SJSA1 (cell line): ENCODE data around the gene NCOA5. TPM values are rescaled to one million over a fixed set of nuclear protein-coding genes. Genes with fewer than 3 reads are reported as not detected.
"Not testable (repeated sequence)": the region's sequence is repeated elsewhere in the genome, so short reads cannot be mapped to it uniquely, and the experiment has no call there.

ENCODE experiments used
- DNase-seq, 2 experiments: peaks; one replicate each; pipeline ENCODE4 v3.0.0-alpha.2; 2015 to 2020; ENCODE audit warnings: low spot score in 2 of 2, low read depth in 1 of 2
- H3K27ac ChIP-seq: fragments of 250-450 bp; sonication (Bioruptor Pico); 2 replicates; pipeline ENCODE4 v1.5.1; 2020; ENCODE audit warnings: mild to moderate bottlenecking, moderate library complexity
- H3K27me3 ChIP-seq: fragments of 250-450 bp; sonication (Bioruptor Pico); replicated peaks from 2 replicates; pipeline ENCODE4 v1.5.1; 2020; ENCODE audit warnings: mild to moderate bottlenecking, moderate library complexity
- H3K36me3 ChIP-seq: fragments of 250-450 bp; sonication (Bioruptor Pico); 2 replicates; pipeline ENCODE4 v1.5.1; 2020; ENCODE audit warnings: mild to moderate bottlenecking
- H3K4me1 ChIP-seq: fragments of 250-450 bp; sonication (Bioruptor Pico); replicated peaks from 2 replicates; pipeline ENCODE4 v1.6.1; 2021; ENCODE audit warnings: mild to moderate bottlenecking
- H3K4me3 ChIP-seq: fragments of 250-450 bp; sonication (Bioruptor Pico); 2 replicates; pipeline ENCODE4 v1.5.1; 2020; ENCODE audit warnings: mild to moderate bottlenecking
- H3K9me3 ChIP-seq: fragments of 250-450 bp; sonication (Bioruptor Pico); replicated peaks from 2 replicates; pipeline ENCODE4 v1.5.1; 2020; ENCODE audit warnings: mild to moderate bottlenecking
- total RNA-seq: library from RNA; depleted of rRNA; stranded (reverse); fragments of >200 nt; shearing (Covaris generic); gene quantifications from 2 replicates; pipeline ENCODE4 v1.2.3, GENCODE V29; 2014

The NCOA5 gene
- total RNA-seq, 1 experiment from 2014 or later: 25.8 TPM

DNA sequence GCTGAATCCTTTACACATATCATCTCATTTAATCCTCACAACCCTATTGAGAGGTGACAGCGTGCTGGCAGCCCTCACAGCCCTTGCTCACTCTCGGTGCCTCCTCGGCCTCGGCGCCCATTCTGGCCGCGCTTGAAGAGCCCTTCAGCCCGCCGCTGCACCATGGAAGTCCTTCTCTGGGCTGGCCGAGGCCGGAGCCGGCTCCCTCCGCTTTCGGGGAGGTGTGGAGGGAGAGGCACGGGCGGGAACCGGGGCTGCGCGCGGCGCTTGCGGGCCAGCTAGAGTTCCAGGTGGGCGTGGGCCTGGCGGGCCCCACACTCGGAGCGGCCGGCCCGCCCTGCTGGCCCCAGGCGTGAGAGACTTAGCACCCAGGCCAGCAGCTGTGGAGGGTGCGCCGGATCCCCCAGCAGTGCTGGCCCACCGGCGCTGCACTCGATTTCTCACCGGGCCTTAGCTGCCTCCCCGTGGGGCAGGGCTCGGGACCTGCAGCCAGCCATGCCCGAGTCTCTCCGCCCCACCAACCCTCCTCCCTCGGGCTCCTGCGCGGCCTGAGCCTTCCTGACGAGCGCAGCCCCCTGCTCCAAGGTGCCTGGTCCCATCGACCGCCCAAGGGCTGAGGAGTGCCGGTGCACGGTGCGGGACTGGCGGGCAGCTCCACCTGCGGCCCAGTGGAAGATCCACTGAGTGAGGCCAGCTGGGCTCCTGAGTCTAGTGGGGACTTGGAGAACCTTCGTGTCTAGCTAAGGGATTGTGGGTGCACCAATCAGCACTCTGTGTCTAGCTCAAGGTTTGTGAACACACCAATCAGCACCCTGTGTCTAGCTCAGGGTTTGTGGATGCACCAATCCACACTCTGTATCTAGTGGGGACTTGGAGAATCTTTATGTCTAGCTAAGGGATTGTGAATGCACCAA lies 2.1 kb upstream of the NCOA5 start:
- H3K4me1 ChIP-seq, H3K27me3 ChIP-seq, H3K27ac ChIP-seq, H3K4me3 ChIP-seq, H3K9me3 ChIP-seq, H3K36me3 ChIP-seq, DNase-seq: not testable (repeated sequence)

DNA sequence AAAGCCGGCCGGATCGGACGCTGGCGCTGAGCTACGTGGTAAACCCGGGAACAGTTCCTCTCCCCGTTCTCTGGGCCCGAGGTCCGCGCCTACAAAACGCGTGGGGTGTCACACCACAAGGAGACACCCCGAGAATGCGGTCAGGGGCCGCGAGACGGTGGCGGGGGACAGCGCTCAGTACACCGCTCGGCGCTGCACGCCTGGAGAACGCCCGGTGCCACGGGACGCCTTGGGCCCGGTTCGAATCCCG lies 670 bp downstream of the NCOA5 start:
- no peak for DNase-seq
- Histone ChIP-seq H3K27ac (peak overlapping the region; percentile 95), H3K4me3 (peak overlapping the region; percentile 88), H3K4me1 (peaks cover 16% of the 10 kb centered on the region), H3K9me3 (no peaks in the 10 kb centered on the region), H3K27me3 (no peaks in the 10 kb centered on the region), H3K36me3 (peaks cover 8% of the 10 kb centered on the region)

DNA sequence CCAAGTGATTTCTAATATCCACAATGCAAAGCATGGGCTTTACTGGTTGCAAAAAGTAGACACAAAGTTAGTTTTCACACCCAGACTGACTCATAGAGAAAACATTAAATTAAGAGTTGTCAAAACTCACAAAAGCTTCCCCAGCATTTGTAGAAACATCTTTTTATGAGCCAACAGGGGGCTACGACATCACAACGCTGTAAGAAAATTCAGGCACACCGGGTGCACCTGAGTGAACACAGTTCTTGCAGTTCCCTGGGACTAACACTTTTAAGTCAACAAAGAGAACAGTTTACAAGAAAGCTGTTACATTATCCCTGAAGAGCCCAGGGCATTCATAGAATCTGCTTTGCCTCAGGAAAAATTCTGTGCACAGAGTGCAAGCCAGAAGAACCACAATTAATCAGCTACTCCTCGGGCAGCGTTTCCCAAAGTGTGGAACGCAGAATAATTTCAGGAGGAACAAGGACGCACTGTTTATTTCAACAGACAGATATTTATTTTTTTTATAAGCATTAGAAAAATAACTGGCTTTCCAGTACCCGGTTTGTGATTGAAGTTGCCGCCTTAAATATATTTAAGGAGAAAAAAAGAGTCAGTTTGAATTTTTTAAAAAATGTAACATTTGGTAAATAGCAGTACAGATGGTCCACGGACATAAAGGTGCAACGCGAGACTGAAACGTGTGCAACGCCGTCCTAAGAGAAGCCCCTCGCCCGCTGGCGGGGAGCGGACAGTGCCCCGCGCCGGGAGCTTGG lies 1.2 kb downstream of the NCOA5 start:
- Histone ChIP-seq H3K9me3 (no peaks in the 10 kb centered on the region), H3K27ac (peak overlapping the region; percentile 95), H3K4me3 (peak overlapping the region; percentile 88), H3K36me3 (peaks cover 8% of the 10 kb centered on the region), H3K4me1 (peaks cover 16% of the 10 kb centered on the region), H3K27me3 (no peaks in the 10 kb centered on the region)
- DNase-seq: peak in 1 of 2 experiments; percentile 24

DNA sequence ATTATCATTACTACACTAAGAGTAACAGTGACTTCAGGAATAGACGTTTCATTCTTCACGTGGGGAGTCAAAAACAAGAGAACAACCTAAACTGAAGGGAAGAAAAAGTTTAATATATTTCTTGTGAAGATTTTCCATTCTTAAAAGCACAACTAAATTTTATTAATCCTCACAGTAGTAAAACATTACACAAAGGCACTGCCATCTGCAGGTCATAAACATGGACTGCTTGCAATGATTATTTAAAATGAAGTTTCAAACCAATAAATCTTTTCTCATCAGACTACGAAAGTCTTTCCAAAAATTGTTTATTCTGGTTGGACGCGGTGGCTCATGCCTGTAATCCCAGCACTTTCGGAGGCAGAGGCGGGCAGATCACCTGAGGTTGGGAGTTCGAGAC lies 2.6 kb downstream of the NCOA5 start:
- Histone ChIP-seq H3K4me3 (no peak overlapping the region), H3K27me3 (no peaks in the 10 kb centered on the region), H3K4me1 (peaks cover 16% of the 10 kb centered on the region), H3K27ac (no peak overlapping the region), H3K9me3 (no peaks in the 10 kb centered on the region), H3K36me3 (peaks cover 8% of the 10 kb centered on the region)
- DNase-seq: no peak

DNA sequence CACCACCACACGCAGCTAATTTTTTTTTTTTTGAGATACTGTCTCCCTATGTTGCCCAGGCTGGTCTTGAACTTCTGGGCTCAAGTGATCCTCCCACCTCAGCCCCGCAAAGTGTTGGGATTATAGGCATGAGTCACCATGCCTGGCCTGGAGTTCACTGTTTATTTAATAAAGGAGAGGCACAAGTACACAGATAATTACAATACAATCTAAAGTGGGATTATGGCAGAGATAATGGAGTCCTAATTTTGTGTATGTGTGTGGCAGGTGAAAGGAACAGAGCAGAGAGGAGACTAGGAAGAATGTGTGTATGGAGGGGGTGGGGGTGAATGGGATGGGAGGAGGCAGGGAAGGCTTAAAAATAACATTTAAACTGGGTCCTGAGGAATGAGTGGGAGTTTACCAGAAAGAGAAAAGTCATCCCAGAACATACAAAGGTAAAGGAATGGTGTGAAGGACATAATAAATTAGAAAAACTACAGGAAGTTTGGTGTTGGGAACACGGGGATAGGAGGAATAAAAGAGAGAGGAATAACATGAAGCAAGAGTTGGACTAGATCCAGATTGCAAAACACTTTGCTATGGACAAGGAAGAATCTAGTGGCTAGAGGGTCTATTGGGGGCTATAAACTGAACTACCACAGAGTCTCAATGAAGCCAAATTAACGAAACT lies 4.4 kb downstream of the NCOA5 start:
- peaks cover 16% of the 10 kb centered on the region for H3K4me1 ChIP-seq
- no peaks in the 10 kb centered on the region for H3K9me3 ChIP-seq
- no peaks in the 10 kb centered on the region for H3K27me3 ChIP-seq
- DNase-seq: peak in 1 of 2 experiments; percentile 51
- no peak overlapping the region for H3K27ac ChIP-seq
- H3K36me3 ChIP-seq: peaks cover 8% of the 10 kb centered on the region
- no peak overlapping the region for H3K4me3 ChIP-seq

DNA sequence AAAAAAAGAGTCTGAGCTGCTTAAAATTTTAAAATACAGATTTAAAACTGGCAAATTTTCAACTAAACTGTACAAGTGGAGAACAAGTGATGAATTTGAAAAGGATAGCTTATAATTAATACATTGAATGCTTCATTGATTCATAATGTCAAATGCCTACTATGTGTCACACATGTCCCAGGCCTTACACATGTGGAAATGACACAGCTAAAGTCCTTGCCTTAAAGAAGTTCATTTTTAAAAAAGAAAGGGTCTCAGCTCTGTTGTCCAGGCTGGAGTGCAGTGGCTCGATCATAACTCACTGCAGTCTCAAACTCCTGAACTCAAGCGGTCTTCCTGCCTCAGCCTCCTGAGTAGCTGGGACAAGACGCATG lies 5.0 kb downstream of the NCOA5 start:
- DNase-seq: no peak
- no peak overlapping the region for H3K4me3 ChIP-seq
- no peaks in the 10 kb centered on the region for H3K9me3 ChIP-seq
- no peaks in the 10 kb centered on the region for H3K27me3 ChIP-seq
- peaks cover 16% of the 10 kb centered on the region for H3K4me1 ChIP-seq
- peaks cover 8% of the 10 kb centered on the region for H3K36me3 ChIP-seq
- no peak overlapping the region for H3K27ac ChIP-seq

DNA sequence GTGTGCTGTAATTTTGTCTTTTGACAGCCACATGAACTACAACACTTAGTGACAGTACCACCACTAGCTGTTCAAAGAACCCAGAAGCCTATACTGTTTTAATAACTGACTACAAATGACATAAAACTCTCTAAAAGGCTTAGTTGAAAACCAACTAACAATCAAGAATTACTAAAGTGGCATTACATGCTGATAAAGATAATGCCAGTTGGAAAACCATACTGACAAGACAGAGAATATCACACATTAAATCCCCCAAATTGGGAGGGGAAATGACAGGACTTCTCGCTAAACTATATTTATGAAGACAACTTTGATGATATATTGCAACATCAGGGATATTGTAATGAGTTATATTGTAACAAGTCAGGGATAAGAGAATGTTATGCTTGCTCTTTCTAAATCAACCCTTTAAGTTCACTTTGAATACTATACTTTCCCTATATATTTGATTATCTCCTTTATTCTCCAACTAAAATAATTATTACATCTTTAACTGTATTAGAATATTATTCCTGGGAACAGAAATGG lies 6.2 kb downstream of the NCOA5 start:
- no peak for DNase-seq
- peaks cover 15% of the 10 kb centered on the region for H3K4me1 ChIP-seq
- no peak overlapping the region for H3K27ac ChIP-seq
- peaks cover 10% of the 10 kb centered on the region for H3K36me3 ChIP-seq
- no peak overlapping the region for H3K4me3 ChIP-seq
- no peaks in the 10 kb centered on the region for H3K9me3 ChIP-seq
- no peaks in the 10 kb centered on the region for H3K27me3 ChIP-seq

GRCh38 chr20:46083101-46083500 lies 6.7 kb downstream of the NCOA5 start:
- Histone ChIP-seq H3K4me1 (peaks cover 10% of the 10 kb centered on the region), H3K9me3 (no peaks in the 10 kb centered on the region), H3K27ac (no peak overlapping the region), H3K4me3 (no peak overlapping the region), H3K27me3 (no peaks in the 10 kb centered on the region), H3K36me3 (peaks cover 15% of the 10 kb centered on the region)
- no peak for DNase-seq

- Histone ChIP-seq H3K27me3 (no peaks in the 10 kb centered on the region), H3K9me3 (no peaks in the 10 kb centered on the region), H3K4me1 (peaks cover 7% of the 10 kb centered on the region), H3K27ac (no peak overlapping the region), H3K4me3 (no peak overlapping the region), H3K36me3 (peaks cover 23% of the 10 kb centered on the region)
- no peak for DNase-seq
Observed at GRCh38 chr20:46081074-46081473, 8.7 kb downstream of the NCOA5 start.

GRCh38 chr20:46078954-46079353 lies 10.8 kb downstream of the NCOA5 start:
- no peak for DNase-seq
- Histone ChIP-seq H3K27ac (no peak overlapping the region), H3K36me3 (peaks cover 43% of the 10 kb centered on the region), H3K27me3 (no peaks in the 10 kb centered on the region), H3K4me3 (no peak overlapping the region), H3K4me1 (peaks cover 9% of the 10 kb centered on the region), H3K9me3 (no peaks in the 10 kb centered on the region)

DNA sequence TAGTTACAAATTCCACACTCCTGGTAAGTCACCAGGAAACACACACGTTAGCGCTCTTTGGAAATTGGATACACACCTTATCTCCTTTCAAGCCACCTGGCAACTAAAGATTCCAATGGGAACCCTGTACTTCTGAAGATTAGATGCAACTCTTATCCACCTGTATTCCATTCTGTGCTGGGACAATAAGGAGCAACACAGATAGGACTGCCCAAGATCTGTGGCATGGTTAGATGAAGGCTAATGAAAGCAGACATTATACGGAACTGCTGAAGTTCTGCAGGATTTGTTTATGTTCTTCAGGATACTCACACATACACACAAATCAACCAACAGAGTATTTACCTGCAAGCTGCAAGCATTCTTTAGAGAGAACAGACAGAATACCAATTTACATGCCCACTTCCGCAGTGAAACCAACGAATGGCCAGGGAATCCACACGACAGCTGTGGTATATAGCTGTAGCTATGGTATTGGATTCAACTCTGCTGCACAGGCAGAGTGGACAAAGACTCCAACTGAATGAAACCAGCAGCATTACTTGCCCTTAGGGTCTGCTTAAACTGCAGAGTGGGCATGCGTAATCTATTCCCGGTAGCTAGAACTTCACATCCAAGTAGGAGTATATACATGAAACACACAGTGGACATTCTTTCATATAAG lies 12.0 kb downstream of the NCOA5 start:
- H3K9me3 ChIP-seq: no peaks in the 10 kb centered on the region
- no peaks in the 10 kb centered on the region for H3K27me3 ChIP-seq
- peaks cover 18% of the 10 kb centered on the region for H3K4me1 ChIP-seq
- H3K36me3 ChIP-seq: peaks cover 51% of the 10 kb centered on the region
- H3K4me3 ChIP-seq: no peak overlapping the region
- no peak for DNase-seq
- H3K27ac ChIP-seq: no peak overlapping the region

DNA sequence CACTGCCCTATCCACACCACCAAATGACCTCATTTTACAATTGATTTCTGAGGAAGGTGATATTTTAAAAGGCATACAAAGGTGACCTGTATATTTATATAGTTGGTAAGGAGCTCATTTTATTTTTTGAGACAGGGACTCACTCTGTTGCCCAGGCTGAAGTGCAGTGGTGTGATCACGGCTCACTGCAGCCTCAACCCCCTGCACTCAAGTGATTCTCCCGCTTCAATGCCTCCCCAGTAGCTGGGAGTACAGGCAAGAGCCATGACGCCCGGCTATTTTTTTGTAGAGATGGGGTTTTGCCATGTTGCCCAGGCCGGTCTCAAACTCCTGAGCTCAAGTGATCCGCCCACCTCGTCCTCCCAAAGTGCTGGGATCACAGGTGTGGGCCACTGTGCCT lies 13.0 kb downstream of the NCOA5 start:
- Histone ChIP-seq H3K36me3 (peaks cover 53% of the 10 kb centered on the region), H3K27ac (no peak overlapping the region), H3K9me3 (no peaks in the 10 kb centered on the region), H3K4me3 (no peak overlapping the region), H3K27me3 (no peaks in the 10 kb centered on the region), H3K4me1 (peaks cover 18% of the 10 kb centered on the region)
- DNase-seq: no peak

GRCh38 chr20:46074006-46074405 lies 15.8 kb downstream of the NCOA5 start:
- no peaks in the 10 kb centered on the region for H3K9me3 ChIP-seq
- H3K36me3 ChIP-seq: peaks cover 60% of the 10 kb centered on the region
- DNase-seq: peak in 1 of 2 experiments; percentile 20
- no peaks in the 10 kb centered on the region for H3K27me3 ChIP-seq
- no peak overlapping the region for H3K27ac ChIP-seq
- H3K4me1 ChIP-seq: peaks cover 25% of the 10 kb centered on the region
- H3K4me3 ChIP-seq: no peak overlapping the region
